OCI-LY1 (cell line): ENCODE measurements around the gene SIGLEC6.

Experiments used
- EZH2 ChIP-seq: fragments of 200-600 bp; sonication (generic), shearing (Covaris generic); IDR thresholded peaks from 2 replicates; pipeline ENCODE4 v1.8.0; 2017; ENCODE audit warnings: borderline replicate concordance, mixed run types, mild to moderate bottlenecking, antibody characterized with exemption, low read length, moderate library complexity, mixed read lengths
- TF ChIP-seq, protein P1 (sequence below): fragments of 200-600 bp; sonication (generic), shearing (Covaris generic); IDR thresholded peaks from 2 replicates; pipeline ENCODE4 v1.5.1; 2017; ENCODE audit warnings: mild to moderate bottlenecking, antibody characterized with exemption, low read length, moderate library complexity, mixed read lengths

GRCh38 chr19:51548213-51548651 lies 16.8 kb upstream of the SIGLEC6 start:
- TF ChIP-seq, protein P1, sequence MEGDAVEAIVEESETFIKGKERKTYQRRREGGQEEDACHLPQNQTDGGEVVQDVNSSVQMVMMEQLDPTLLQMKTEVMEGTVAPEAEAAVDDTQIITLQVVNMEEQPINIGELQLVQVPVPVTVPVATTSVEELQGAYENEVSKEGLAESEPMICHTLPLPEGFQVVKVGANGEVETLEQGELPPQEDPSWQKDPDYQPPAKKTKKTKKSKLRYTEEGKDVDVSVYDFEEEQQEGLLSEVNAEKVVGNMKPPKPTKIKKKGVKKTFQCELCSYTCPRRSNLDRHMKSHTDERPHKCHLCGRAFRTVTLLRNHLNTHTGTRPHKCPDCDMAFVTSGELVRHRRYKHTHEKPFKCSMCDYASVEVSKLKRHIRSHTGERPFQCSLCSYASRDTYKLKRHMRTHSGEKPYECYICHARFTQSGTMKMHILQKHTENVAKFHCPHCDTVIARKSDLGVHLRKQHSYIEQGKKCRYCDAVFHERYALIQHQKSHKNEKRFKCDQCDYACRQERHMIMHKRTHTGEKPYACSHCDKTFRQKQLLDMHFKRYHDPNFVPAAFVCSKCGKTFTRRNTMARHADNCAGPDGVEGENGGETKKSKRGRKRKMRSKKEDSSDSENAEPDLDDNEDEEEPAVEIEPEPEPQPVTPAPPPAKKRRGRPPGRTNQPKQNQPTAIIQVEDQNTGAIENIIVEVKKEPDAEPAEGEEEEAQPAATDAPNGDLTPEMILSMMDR: no peak
- no peak for TF ChIP-seq EZH2
